ENCODE results near the gene RNF220.

The RNF220 gene

GRCh38 chr1:44566281-44567046 is 161.4 kb downstream of the RNF220 start:
- Histone ChIP-seq H3K27me3 (ENCODE audit: insufficient read depth, low read length) (peaks cover 12% of the 10 kb centered on the region), H3K9ac (ENCODE audit: low read length) (no peak overlapping the region)
- TF ChIP-seq EZH2 (IDR thresholded peaks at IDR 0.05; ENCODE audit: borderline replicate concordance, low read length) (no peak), CTCF (IDR thresholded peaks at IDR 0.05; ENCODE audit: low read length) (no peak)

GRCh38 chr1:44568128-44568900 is 163.3 kb downstream of the RNF220 start:
- no peaks in the 10 kb centered on the region for H3K9me2 ChIP-seq (ENCODE audit: low read depth, low read length)
- TF ChIP-seq CTCF (IDR thresholded peaks at IDR 0.05; ENCODE audit: low read length) (no peak), EZH2 (IDR thresholded peaks at IDR 0.05; ENCODE audit: borderline replicate concordance, low read length) (no peak)
- no peaks in the 10 kb centered on the region for H3K36me3 ChIP-seq (ENCODE audit: insufficient read depth, low read length)
- H3K4me1 ChIP-seq (ENCODE audit: insufficient read depth, low read length, severe bottlenecking): no peaks in the 10 kb centered on the region
- no peak overlapping the region for H3K9ac ChIP-seq (ENCODE audit: low read length)
- no peaks in the 10 kb centered on the region for H3F3A ChIP-seq (ENCODE audit: insufficient read depth, low read length)
- H3K4me2 ChIP-seq (ENCODE audit: low read length): no peak overlapping the region
- H4K20me1 ChIP-seq (ENCODE audit: insufficient read depth, low read length): no peaks in the 10 kb centered on the region
- H3K27me3 ChIP-seq (ENCODE audit: insufficient read depth, low read length): peaks cover 9% of the 10 kb centered on the region
- H3K9me3 ChIP-seq (ENCODE audit: low read length): no peaks in the 10 kb centered on the region
- no peak overlapping the region for H2AFZ ChIP-seq (ENCODE audit: low read length)
- H3K27ac ChIP-seq (ENCODE audit: low read depth, low read length, poor library complexity, severe bottlenecking): no peak overlapping the region
- no peaks in the 10 kb centered on the region for H3K79me2 ChIP-seq (ENCODE audit: insufficient read depth, low read length)
- no peak overlapping the region for H3K4me3 ChIP-seq (ENCODE audit: low read depth, low read length, poor library complexity, severe bottlenecking)

More at GRCh38 chr1:44566281-44567046, 161.4 kb downstream of the RNF220 start:
- Histone ChIP-seq H2AFZ (ENCODE audit: low read length) (no peak overlapping the region), H3K36me3 (ENCODE audit: insufficient read depth, low read length) (no peaks in the 10 kb centered on the region), H3K27ac (ENCODE audit: low read depth, low read length, poor library complexity, severe bottlenecking) (no peak overlapping the region), H3K9me2 (ENCODE audit: low read depth, low read length) (no peaks in the 10 kb centered on the region), H3K4me3 (ENCODE audit: low read depth, low read length, poor library complexity, severe bottlenecking) (no peak overlapping the region), H3K79me2 (ENCODE audit: insufficient read depth, low read length) (no peaks in the 10 kb centered on the region), H3F3A (ENCODE audit: insufficient read depth, low read length) (no peaks in the 10 kb centered on the region), H3K4me2 (ENCODE audit: low read length) (no peak overlapping the region), H3K9me3 (ENCODE audit: low read length) (no peaks in the 10 kb centered on the region), H3K4me1 (ENCODE audit: insufficient read depth, low read length, severe bottlenecking) (no peaks in the 10 kb centered on the region), H4K20me1 (ENCODE audit: insufficient read depth, low read length) (no peaks in the 10 kb centered on the region)

GRCh38 chr1:44569491-44569890 is 164.4 kb downstream of the RNF220 start:
- no peak for TF ChIP-seq CTCF (IDR thresholded peaks at IDR 0.05; ENCODE audit: low read length)
- TF ChIP-seq EZH2 (IDR thresholded peaks at IDR 0.05; ENCODE audit: borderline replicate concordance, low read length): no peak
- Histone ChIP-seq H3K9me3 (ENCODE audit: low read length) (no peaks in the 10 kb centered on the region), H3K27me3 (ENCODE audit: insufficient read depth, low read length) (peaks cover 9% of the 10 kb centered on the region), H3K27ac (ENCODE audit: low read depth, low read length, poor library complexity, severe bottlenecking) (no peak overlapping the region), H3K4me1 (ENCODE audit: insufficient read depth, low read length, severe bottlenecking) (no peaks in the 10 kb centered on the region), H3K79me2 (ENCODE audit: insufficient read depth, low read length) (no peaks in the 10 kb centered on the region), H3F3A (ENCODE audit: insufficient read depth, low read length) (no peaks in the 10 kb centered on the region), H3K4me3 (ENCODE audit: low read depth, low read length, poor library complexity, severe bottlenecking) (no peak overlapping the region), H4K20me1 (ENCODE audit: insufficient read depth, low read length) (no peaks in the 10 kb centered on the region), H3K4me2 (ENCODE audit: low read length) (no peak overlapping the region), H2AFZ (ENCODE audit: low read length) (no peak overlapping the region), H3K36me3 (ENCODE audit: insufficient read depth, low read length) (no peaks in the 10 kb centered on the region), H3K9me2 (ENCODE audit: low read depth, low read length) (no peaks in the 10 kb centered on the region), H3K9ac (ENCODE audit: low read length) (no peak overlapping the region)
